ENCODE results near the gene MRPL9. TPM values are rescaled to one million over a fixed set of nuclear protein-coding genes. Genes with fewer than 3 reads are reported as not detected.

MRPL9 gene
- total and polyA plus RNA-seq, 2 donors (not counting 1 experiment from before 2014, with no cell fraction given), result 65.5 to 84.6 TPM

DNA sequence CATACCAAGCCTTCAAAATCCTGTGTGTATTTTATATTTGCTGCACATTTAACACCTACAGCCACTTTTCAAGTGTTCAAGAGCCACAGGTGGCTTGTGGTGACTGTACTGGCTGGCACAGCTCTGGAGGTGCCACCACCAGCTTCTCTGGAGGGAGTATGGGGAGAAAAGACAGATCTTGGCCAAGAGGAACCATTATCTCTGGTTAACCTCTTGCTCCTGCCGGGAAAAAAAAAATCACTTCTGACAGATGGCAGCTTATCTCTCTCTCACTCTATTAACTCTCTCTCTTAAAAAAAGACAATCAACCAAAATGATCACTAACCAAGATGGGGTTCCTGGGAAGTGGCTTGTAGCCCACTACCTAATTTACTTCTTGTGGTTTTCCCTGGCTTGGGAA lies 43.2 kb downstream of the MRPL9 start:
- DNase-seq (no peak), ATAC-seq (ENCODE audit: low read depth) (no peak)
- Histone ChIP-seq H3K9ac (ENCODE audit: low read length) (no peak overlapping the region), H3K4me3 (ENCODE audit: control extremely low read depth in 1 of 5, extremely low read depth in 1 of 5, insufficient read depth in 1 of 5, low read depth in 2 of 5, low read length in 4 of 5) (peak overlapping the region in 2 of 5 experiments; percentile 47 to 58), H3K9me3 (ENCODE audit: control extremely low read depth in 1 of 3, control insufficient read depth in 2 of 3, insufficient read depth in 1 of 3, low read length in 2 of 3) (peaks cover 0 to 8% (median 0%) of the 10 kb centered on the region in 3 donors), H3K4me2 (replicated peaks; ENCODE audit: low read depth, low read length, poor library complexity, severe bottlenecking) (peak overlapping the region; percentile 95), H4K20me1 (ENCODE audit: control insufficient read depth, insufficient read depth, low read length, poor library complexity, severe bottlenecking) (no peaks in the 10 kb centered on the region), H3K36me3 (replicated peaks in 1 of 2; ENCODE audit: control extremely low read depth in 1 of 2, control insufficient read depth in 1 of 2, extremely low read depth in 1 of 2, insufficient read depth in 2 of 2, low read length in 1 of 2) (no peaks in the 10 kb centered on the region), H3K79me2 (ENCODE audit: control insufficient read depth, insufficient read depth, low read length) (no peaks in the 10 kb centered on the region), H3K27me3 (replicated peaks in 1 of 4; ENCODE audit: control extremely low read depth in 1 of 4, control insufficient read depth in 3 of 4, insufficient read depth in 4 of 4, low read length in 3 of 4) (peaks cover 0 to 57% (median 29%) of the 10 kb centered on the region in 4 experiments), H3K4me1 (ENCODE audit: control insufficient read depth in 2 of 2, insufficient read depth in 2 of 2, low read length in 2 of 2) (peaks cover 20 to 27% of the 10 kb centered on the region in 2 donors), H3K27ac (ENCODE audit: low read length in 2 of 2) (no peak overlapping the region), H2AFZ (ENCODE audit: insufficient read depth, low read depth, low read length, poor library complexity, severe bottlenecking) (peak overlapping the region; percentile 80)
- CTCF ChIA-PET, result no interaction called here
- Mint-ChIP-seq H3K4me3 (peak overlapping the region; percentile 85), H3K27ac (no peak overlapping the region), H3K9me3 (ENCODE audit: insufficient read depth) (no peaks in the 10 kb centered on the region), H3K4me1 (peaks cover 29% of the 10 kb centered on the region), H3K27me3 (peaks cover 58% of the 10 kb centered on the region)
- no peak for TF ChIP-seq EZH2 (IDR thresholded peaks at IDR 0.05; ENCODE audit: borderline replicate concordance, insufficient read depth, low read depth, low read length, poor library complexity, severe bottlenecking)
- TF ChIP-seq, protein P1, sequence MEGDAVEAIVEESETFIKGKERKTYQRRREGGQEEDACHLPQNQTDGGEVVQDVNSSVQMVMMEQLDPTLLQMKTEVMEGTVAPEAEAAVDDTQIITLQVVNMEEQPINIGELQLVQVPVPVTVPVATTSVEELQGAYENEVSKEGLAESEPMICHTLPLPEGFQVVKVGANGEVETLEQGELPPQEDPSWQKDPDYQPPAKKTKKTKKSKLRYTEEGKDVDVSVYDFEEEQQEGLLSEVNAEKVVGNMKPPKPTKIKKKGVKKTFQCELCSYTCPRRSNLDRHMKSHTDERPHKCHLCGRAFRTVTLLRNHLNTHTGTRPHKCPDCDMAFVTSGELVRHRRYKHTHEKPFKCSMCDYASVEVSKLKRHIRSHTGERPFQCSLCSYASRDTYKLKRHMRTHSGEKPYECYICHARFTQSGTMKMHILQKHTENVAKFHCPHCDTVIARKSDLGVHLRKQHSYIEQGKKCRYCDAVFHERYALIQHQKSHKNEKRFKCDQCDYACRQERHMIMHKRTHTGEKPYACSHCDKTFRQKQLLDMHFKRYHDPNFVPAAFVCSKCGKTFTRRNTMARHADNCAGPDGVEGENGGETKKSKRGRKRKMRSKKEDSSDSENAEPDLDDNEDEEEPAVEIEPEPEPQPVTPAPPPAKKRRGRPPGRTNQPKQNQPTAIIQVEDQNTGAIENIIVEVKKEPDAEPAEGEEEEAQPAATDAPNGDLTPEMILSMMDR (IDR thresholded peaks at IDR 0.05), result no peak
- no CpG with 5 or more reads among the region's 1 CpG for WGBS (ENCODE audit: insufficient coverage)
- POLR2A ChIA-PET, result no interaction called here
- intact Hi-C loops (cut with micrococcal nuclease), result loop anchor here (2.0 to 10.0 kb wide), 2 partner anchors 43 to 115 kb away; partner anchors contain the start of genes C2CD4D, MRPL9 and RORC

DNA sequence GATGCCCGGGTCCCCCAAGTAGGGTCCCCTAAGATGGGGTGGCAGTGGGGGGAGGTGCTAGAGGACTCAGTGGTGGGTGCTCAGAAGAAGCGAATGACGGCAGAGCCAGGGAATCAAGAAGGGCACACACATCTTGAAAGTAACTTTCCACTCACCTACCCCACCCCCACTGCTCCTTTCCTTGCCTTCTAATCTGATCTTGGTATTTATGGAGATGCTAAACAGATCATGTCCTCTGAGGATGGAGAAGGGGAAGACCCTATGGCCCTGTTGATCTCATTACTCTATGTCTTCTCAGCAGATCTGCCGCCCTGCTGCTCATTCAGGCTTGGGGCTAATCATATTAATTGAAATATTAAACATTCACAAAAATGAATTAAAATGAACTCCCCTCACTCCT lies 44.6 kb downstream of the MRPL9 start:
- no peak overlapping the region for H3K4me3 ChIP-seq (ENCODE audit: control extremely low read depth in 1 of 5, extremely low read depth in 1 of 5, insufficient read depth in 1 of 5, low read depth in 2 of 5, low read length in 4 of 5)
- intact Hi-C loops (cut with micrococcal nuclease), result no loop called here
- Mint-ChIP-seq H3K9me3 (ENCODE audit: insufficient read depth) (no peaks in the 10 kb centered on the region), H3K27me3 (peaks cover 64% of the 10 kb centered on the region), H3K4me1 (peaks cover 29% of the 10 kb centered on the region), H3K27ac (no peak overlapping the region), H3K4me3 (no peak overlapping the region)
- H3K4me2 ChIP-seq (replicated peaks; ENCODE audit: low read depth, low read length, poor library complexity, severe bottlenecking), result no peak overlapping the region
- H4K20me1 ChIP-seq (ENCODE audit: control insufficient read depth, insufficient read depth, low read length, poor library complexity, severe bottlenecking), result no peaks in the 10 kb centered on the region
- peaks cover 0 to 58% (median 27%) of the 10 kb centered on the region in 4 experiments for H3K27me3 ChIP-seq (replicated peaks in 1 of 4; ENCODE audit: control extremely low read depth in 1 of 4, control insufficient read depth in 3 of 4, insufficient read depth in 4 of 4, low read length in 3 of 4)
- no peak overlapping the region for H3K27ac ChIP-seq (ENCODE audit: low read length in 2 of 2)
- H3K36me3 ChIP-seq (replicated peaks in 1 of 2; ENCODE audit: control extremely low read depth in 1 of 2, control insufficient read depth in 1 of 2, extremely low read depth in 1 of 2, insufficient read depth in 2 of 2, low read length in 1 of 2), result no peaks in the 10 kb centered on the region
- no peak overlapping the region for H3K9ac ChIP-seq (ENCODE audit: low read length)
- ChIA-PET POLR2A (no interaction called here), CTCF (no interaction called here)
- DNase-seq (no peak), ATAC-seq (ENCODE audit: low read depth) (no peak)
- TF ChIP-seq, protein P1 (IDR thresholded peaks at IDR 0.05), result no peak
- TF ChIP-seq EZH2 (IDR thresholded peaks at IDR 0.05; ENCODE audit: borderline replicate concordance, insufficient read depth, low read depth, low read length, poor library complexity, severe bottlenecking), result no peak
- peaks cover 0 to 10% (median 0%) of the 10 kb centered on the region in 3 donors for H3K9me3 ChIP-seq (ENCODE audit: control extremely low read depth in 1 of 3, control insufficient read depth in 2 of 3, insufficient read depth in 1 of 3, low read length in 2 of 3)
- no peaks in the 10 kb centered on the region for H3K79me2 ChIP-seq (ENCODE audit: control insufficient read depth, insufficient read depth, low read length)
- WGBS (ENCODE audit: insufficient coverage), result no CpG with 5 or more reads among the region's 4 CpGs
- H3K4me1 ChIP-seq (ENCODE audit: control insufficient read depth in 2 of 2, insufficient read depth in 2 of 2, low read length in 2 of 2), result peaks cover 20 to 27% of the 10 kb centered on the region in 2 donors
- H2AFZ ChIP-seq (ENCODE audit: insufficient read depth, low read depth, low read length, poor library complexity, severe bottlenecking), result no peak overlapping the region
